ENCODE data around the gene RABL6.

- TF ChIP-seq CTCF (IDR thresholded peaks at IDR 0.05; ENCODE audit: insufficient read depth, low read depth, low read length) (no peak), EZH2 (IDR thresholded peaks at IDR 0.05; ENCODE audit: insufficient read depth, low read length) (no peak)
Observed at GRCh38 chr9:136875155-136875554, 67.4 kb downstream of the RABL6 start.
